ENCODE measurements around the gene PHRF1.

Gene PHRF1

GRCh38 chr11:659532-660085 lies 83.3 kb downstream of the PHRF1 start:
- DNase-seq = no peak

- no peak for DNase-seq
These were observed 84.0 kb downstream of the PHRF1 start for GRCh38 chr11:660281-660680.

- DNase-seq = no peak
These were observed 84.6 kb downstream of the PHRF1 start for GRCh38 chr11:660681-661444.
